ENCODE results near the gene TBC1D14.
"Not testable (repeated sequence)": the region's sequence is repeated elsewhere in the genome, so short reads cannot be mapped to it uniquely, and the experiment has no call there.

TBC1D14 gene

DNA sequence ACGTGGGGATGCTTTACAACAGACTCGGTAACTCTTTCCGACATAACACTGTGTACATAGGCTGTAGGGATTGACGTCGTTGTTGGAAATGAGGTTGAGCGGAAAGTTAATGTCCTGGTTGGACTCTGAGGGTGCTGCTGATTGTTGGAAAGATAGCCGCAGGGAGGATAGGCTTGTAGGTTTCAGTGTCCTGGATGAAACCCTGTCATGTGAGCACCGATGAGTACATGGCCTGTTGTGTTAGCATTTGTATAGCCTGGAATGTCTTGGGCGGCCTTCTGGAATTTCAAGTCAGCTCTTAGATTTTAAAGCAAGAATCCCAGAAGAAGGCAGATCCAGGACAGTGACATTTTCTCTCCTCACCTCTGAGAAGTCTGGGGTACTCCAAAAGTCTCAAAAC, 63.3 kb downstream of the TBC1D14 start:
- DNase-seq (ENCODE audit: low spot score) = no peak

GRCh38 chr4:6974138-6974848, 64.7 kb downstream of the TBC1D14 start:
- DNase-seq (ENCODE audit: low spot score) = peak; percentile 95

DNA sequence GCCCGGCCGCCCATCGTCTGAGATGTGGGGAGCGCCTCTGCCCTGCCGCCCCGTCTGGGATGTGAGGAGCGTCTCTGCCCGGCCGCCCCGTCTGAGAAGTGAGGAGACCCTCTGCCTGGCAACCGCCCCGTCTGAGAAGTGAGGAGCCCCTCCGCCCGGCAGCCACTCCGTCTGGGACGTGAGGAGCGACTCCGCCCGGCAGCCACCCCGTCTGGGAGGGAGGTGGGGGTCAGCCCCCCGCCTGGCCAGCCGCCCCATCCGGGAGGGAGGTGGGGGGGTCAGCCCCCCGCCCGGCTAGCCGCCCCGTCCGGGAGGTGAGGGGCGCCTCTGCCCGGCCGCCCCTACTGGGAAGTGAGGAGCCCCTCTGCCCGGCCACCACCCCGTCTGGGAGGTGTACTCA, 68.2 kb downstream of the TBC1D14 start:
- not testable (repeated sequence) for DNase-seq (ENCODE audit: low spot score)

DNA sequence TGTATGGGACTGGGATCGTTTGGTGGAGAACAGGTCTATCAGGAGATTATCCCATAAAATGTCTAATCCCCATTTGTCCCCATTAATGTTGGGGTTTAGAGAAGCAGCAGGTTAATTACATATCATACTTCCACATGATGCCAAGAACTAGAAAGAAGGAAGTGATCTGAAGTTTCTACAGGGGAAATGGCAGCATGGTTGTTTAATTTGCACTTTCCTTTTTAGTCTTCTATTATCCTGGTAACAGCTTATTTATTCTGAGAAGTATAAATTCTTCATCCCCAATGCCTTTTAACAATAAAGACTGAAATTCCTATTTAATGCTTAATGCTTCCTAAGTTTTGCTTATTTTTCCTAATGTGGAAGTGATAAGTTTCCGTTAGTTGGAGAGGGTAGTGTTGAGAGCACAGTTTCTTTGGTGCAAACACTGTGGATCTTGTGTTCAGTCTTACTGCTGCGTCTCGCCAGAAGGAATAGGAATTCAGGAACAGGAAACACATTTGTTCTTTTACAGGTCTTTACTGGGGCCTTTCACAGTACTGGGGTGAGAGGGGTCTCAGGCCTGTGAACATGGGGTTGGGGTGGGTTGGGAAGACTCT, 74.0 kb downstream of the TBC1D14 start:
- DNase-seq (ENCODE audit: low spot score) = no peak

DNA sequence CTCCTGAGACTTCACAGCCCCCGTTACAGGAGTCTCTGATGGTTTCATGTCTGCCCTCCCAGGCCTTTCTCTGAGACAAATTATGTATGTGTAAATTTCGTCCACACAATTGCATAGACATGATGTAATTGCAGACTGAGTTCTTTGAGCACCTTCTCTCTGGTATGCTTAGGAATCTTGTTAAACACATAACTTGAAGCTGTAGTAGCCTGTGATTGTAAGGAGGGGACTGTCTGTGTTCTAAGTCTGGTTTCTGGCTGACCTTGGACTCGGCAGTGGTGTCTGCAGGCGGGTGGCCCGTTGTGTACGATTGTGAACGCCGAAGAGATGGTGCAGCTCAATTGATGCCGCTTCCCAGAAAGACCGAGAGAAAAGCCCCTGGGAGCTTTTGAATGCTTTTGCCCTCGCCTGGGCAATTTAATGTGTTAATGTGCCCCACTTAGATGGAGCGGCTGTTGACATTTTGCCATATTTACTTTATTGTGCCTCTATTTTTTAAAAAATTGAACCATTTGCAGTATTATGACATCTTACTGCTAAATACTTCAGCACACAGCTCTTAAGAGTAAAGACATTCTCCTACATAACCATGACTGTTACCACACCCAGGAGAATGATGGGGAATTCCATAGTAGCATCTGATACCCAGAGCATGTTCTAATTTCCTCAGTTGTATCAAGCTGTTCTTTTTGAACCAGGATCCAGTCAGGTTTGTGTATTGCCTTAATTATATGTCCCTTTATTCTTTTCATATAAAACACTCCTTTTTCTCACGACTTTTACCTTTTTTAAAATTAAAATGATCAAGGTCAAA, 75.2 kb downstream of the TBC1D14 start:
- DNase-seq (ENCODE audit: low spot score) = no peak

DNA sequence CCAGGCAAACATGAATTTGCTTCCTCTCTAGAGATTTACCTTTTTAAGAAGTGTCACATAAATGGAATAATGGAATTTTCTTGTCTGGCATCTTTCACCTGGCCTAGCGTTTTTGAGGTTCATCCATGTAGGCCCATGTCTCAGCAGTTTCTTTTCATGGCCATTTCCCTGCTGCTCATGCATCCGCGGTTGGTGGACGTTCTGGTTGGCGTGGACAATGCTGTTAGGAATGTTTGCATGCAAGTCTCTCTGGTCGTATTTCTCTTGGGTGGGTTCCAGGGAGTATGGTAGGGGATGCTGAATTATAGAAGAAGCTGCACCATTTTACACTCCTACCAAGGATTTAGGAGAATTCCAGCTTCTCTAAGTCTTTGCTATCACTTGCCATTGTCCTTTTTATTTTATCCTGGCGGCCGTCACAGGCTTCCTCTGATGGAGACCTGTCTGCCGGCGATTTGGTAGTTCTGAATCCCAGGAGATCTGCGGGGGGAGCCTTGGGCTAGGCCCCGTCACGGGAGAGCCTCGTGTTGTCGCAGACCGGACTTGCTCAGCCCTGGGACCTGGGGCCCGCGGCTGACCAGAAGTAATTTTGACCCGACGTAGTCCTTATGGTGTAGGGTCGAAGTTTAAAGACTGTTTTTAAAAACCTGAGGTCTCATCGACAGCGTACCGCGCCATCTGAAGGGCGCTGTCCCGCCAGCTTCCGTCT, 76.6 kb downstream of the TBC1D14 start:
- DNase-seq (ENCODE audit: low spot score) = peak; percentile 49

DNA sequence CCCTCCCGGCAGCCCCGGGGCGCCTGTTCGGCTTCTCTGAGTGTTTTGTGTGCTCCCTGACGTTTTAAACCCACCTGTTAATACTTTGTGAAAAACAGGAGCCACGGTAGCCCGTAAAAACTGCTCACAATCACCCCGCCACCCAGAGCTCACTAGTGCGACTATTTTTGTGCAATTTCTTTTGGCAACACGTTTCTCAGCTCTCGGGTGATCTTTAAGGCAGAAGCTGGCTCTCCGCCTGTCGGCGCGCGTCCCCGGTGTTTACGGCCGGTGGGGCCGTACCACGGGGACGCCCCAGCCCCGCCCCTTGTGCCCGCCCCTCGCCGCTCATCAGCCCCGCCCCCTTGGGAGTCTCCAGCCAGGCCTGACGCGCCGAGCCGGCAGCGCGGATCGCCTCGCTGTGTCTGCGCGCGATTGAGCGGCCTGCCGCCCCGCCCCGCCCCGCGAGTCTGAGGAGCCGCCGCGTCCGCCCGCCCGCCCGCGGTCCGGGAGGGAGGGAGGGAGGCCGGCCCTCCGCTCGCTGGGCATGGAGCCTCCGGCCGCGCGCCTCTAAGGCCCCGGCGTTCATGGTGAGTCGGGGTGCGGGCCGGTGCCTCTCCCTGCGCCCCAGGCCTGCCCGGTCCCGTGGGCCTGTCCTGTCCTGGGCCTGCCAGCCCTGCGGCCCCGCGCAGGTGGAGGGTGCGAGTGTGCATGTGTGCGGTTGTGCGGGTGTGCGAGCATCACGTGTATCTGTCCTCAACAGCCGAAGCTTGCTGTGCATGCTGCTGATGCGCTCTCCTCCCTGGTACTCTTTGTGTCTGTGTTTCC, 77.4 kb downstream of the TBC1D14 start:
- DNase-seq (ENCODE audit: low spot score) = peak; percentile 94

DNA sequence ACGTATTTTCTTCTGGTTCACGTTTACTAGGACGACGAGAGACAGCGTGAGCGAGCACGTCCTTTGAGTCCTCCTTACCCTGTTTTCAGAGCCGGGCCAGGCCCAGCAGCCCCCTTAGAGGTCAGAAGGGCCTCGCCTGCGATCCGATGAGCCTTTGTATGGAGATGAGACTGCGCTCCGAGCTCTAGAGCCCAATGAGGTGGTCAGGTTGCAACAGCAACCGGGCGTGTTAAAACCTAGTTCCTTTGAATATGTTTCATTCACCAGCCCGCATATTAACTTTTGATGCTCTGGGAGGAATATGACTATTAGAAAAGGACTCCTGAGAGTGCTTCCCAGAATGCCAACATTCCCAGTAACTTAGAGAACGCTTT, 77.9 kb downstream of the TBC1D14 start:
- DNase-seq (ENCODE audit: low spot score) = no peak

DNA sequence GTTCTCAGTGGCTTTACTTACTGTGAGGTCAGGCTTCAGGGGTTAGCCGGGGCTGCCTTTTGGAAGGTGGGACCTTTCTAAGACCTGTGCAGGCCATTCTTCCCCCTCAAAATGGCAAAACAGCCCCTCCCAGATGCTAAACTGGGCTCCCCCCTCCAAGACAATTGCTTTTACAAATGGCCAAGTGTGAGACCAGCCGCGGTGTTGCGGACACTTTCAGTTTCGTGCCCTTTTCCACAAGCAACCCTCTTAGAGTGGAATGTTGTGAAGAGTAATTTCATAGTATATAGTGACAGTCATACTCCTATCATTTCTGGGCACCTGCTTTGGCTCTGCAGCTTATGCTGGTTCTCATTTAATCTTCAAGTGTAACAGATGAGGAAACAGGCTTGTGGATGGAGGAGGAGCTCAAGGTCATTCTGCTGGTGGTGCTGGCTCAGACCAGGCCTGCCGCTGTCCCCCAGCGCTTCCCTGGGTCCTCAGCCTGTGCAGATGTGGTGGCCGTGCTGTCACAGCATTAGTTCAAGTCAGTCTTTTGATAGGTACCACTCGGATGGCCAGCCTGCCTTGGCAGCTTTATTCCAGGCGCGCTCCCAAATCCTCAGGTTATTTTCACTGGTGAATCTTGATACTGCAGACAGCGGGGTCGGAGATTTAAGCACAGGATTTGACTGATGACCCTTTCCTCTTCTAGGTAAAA, 78.5 kb downstream of the TBC1D14 start:
- no peak for DNase-seq (ENCODE audit: low spot score)

DNA sequence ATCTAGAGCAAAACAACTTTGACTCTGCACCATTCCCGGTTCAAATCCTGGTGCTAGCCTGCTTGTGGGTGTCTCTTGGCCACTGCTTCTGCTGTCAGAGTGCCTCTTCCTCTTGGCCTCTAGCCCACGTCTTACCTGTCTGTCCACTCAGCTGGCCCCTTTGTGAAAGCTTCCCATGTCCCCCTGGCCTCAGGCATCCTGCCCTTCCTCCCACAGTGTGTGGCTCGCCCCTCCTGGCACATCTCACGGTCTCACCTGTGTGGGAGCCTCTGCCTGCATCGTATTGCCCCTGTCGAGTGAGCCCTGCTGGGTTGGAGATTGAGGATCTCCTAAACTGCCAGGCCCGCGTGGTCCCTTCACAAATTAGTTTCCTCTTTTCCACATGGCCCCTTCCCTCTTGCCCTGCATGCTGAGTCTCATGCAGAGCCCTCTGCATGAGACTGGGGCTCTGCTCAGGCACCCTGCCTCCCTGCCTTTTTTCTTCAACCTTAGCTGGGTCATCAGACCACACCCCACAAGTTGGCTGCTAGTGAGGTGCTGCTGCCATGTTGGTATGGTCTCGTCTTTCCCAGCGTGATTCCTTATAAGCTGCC, 79.8 kb downstream of the TBC1D14 start:
- no peak for DNase-seq (ENCODE audit: low spot score)

GRCh38 chr4:6990661-6991060, 81.0 kb downstream of the TBC1D14 start:
- DNase-seq (ENCODE audit: low spot score) = no peak

GRCh38 chr4:6991249-6991648, 81.6 kb downstream of the TBC1D14 start:
- DNase-seq (ENCODE audit: low spot score) = no peak

GRCh38 chr4:6991771-6992557, 82.3 kb downstream of the TBC1D14 start:
- DNase-seq (ENCODE audit: low spot score) = no peak

DNA sequence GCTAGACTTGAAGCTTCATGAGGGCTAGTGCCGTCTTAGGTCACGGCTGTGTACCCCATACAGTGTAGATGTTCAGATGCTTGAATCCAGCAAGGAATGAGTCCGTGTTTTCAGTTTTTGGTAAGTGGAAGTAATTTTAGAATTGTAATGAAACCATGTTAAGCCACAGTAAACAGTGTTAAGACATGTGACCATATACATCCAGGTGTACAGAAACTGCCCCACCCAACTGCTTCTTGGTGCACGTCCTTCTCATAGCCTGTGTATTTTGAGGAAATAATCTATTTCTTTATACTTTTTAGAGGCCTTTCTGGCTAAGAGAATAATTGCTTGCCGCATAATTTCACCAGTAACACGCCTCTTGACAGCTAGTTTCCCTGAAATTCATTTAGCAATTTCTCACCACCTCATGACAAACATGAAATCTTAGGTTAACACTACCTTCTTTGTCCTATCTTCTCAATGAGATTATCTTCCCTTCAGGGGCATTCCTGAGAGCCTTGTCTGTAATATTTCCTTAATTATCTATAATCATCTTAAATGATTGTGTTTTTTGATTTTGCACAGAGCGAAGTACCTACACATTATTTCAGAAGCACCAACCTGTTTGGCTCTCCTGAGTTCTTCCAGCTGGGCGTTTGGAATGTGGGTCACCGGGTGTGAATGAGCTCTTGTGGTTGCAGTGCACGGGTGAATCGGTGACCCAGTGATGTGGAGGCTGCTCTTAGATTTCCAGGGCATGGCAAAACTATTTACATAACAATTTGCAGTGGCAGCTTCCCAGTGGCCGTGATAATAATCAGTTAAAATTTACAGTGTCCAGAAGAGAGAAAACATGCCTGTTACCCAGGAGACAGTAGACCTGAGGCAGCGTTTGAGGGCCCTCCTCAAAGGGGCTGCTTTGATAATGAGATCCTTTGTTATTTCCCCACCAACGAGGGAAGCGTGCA, 83.4 kb downstream of the TBC1D14 start:
- no peak for DNase-seq (ENCODE audit: low spot score)

DNA sequence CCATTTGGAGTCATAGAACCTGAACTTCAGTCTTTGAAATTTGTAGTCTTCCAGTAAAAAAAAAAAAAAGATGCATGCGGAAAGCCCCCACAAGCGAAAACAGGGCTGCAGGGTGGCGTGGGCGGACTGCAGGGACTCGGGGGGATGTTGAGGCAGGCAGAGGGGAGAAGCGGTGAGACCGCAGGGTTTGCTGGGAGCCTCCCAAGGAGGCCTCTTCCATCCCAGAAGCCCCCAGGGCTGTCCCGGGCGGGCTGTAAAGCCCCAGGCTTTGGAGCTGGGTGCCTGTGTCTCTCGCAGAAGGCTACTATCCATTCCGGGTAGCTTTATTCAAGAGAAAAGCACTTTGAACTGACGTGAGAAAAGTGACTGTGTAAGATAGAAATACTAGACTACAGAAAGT, 86.9 kb downstream of the TBC1D14 start:
- no peak for DNase-seq (ENCODE audit: low spot score)

DNA sequence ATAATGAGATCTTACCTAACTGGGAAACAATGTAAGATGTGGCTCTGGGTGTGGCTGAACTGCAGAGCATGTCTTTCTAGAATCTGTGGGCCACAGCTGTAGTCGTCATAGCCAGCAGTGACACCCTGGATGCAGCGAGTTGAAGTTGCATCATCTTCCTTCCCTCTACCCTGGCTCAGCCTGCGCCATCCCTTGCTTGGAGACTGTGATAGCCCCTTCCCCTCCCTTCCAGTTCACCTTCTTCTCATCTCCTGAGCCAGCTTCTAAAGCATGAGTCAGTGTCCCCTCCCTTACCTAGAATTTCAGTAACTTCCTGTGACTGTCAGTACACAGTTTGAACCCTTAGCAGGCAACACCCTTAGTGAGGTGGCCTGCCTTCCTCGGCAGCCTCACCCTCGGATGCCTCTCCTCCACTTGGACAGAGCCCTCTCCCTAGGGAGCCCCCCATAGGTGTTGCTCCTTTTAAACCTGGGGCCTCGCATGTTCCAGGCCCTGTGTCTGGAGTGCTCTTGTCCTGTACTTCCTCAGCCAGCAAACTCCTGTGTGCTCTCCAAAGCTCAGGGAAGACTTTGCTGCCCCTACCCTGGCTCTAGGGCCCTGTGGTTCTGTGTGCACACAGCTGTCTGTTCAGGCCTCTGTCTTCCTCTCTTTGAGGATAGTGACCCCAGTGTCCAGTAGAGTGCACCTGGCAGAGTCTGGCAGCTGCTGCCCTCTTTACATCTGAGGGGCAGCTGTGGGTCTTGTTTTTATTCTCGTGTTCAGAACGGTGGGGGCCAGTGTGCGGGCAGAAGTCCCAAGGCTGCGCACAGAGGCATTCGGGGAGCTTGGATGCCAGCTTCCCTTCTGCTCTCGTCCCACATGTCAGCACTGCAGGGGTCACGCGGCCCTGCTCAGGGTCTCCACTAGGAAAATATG, 89.8 kb downstream of the TBC1D14 start:
- DNase-seq (ENCODE audit: low spot score) = no peak

GRCh38 chr4:7000421-7001176, 91.0 kb downstream of the TBC1D14 start:
- no peak for DNase-seq (ENCODE audit: low spot score)
